OCI-LY7 (cell line): ENCODE results near the gene TSPYL2. TPM values are rescaled to one million over a fixed set of nuclear protein-coding genes. Genes with fewer than 3 reads are reported as not detected.

Experiments
- BruUV-seq: library from RNA; stranded (reverse); fragments of 400-500 nt; replicated peaks from 2 replicates; lab custom pipeline; 2021; lab: Mats Ljungman, UMichigan
- CTCF ChIA-PET: fragments of 300-600 bp; sonication (Branson Sonifier 250); formaldehyde crosslinking; loops from one replicate; lab custom pipeline; 2022; ENCODE audit warnings: antibody characterized with exemption; ENCODE audit not compliant: unreplicated experiment; lab: Charles Lee
- POLR2A ChIA-PET: fragments of 300-600 bp; sonication (Branson Sonifier 250); formaldehyde crosslinking; loops from one replicate; lab custom pipeline; 2022; ENCODE audit warnings: antibody characterized with exemption; lab: Charles Lee
- DNase-seq: peaks from one replicate; pipeline ENCODE4 v3.0.0-alpha.2; 2015; ENCODE audit warnings: low spot score
- H2AFZ ChIP-seq: fragments of 200-600 bp; sonication (generic), shearing (Covaris generic); 2 replicates; pipeline ENCODE4 v1.6.1; 2014; ENCODE audit warnings: mild to moderate bottlenecking, antibody characterized with exemption, low read length, moderate library complexity
- H3K27ac ChIP-seq: fragments of 200-600 bp; sonication (generic); 2 replicates; pipeline ENCODE4 v1.5.1; 2014; ENCODE audit warnings: mixed run types, low read depth, mild to moderate bottlenecking, moderate library complexity, low read length, inconsistent platforms; ENCODE audit not compliant: poor library complexity, severe bottlenecking
- H3K36me3 ChIP-seq: fragments of 200-600 bp; sonication (generic); 2 replicates; pipeline ENCODE4 v1.6.1; 2014; ENCODE audit warnings: mild to moderate bottlenecking, antibody characterized with exemption, low read length, moderate library complexity, mixed read lengths; ENCODE audit not compliant: insufficient read depth
- H3K4me1 ChIP-seq: fragments of 200-600 bp; sonication (generic); 2 replicates; pipeline ENCODE4 v1.5.1; 2014; ENCODE audit warnings: mild to moderate bottlenecking, low read length; ENCODE audit not compliant: insufficient read depth, poor library complexity, severe bottlenecking
- H3K4me2 ChIP-seq: fragments of 200-600 bp; sonication (generic); 2 replicates; pipeline ENCODE4 v1.6.1; 2014; ENCODE audit warnings: mild to moderate bottlenecking, low read length
- H3K4me3 ChIP-seq: fragments of 200-600 bp; sonication (generic); 2 replicates; pipeline ENCODE4 v1.5.1; 2014; ENCODE audit warnings: mild to moderate bottlenecking, low read depth, low read length; ENCODE audit not compliant: poor library complexity, severe bottlenecking
- H3K79me2 ChIP-seq: fragments of 200-600 bp; sonication (generic); 2 replicates; pipeline ENCODE4 v1.6.1; 2016; ENCODE audit warnings: low read depth, mild to moderate bottlenecking, low read length, moderate library complexity, mixed read lengths; ENCODE audit not compliant: insufficient read depth
- H3K9me2 ChIP-seq: fragments of 200-600 bp; sonication (generic); 2 replicates; pipeline ENCODE4 v1.6.1; 2016; ENCODE audit warnings: mild to moderate bottlenecking, low read length, mixed read lengths; ENCODE audit not compliant: insufficient read depth
- H3K9me3 ChIP-seq: fragments of 200-600 bp; sonication (generic); 2 replicates; pipeline ENCODE4 v1.6.1; 2014; ENCODE audit warnings: mild to moderate bottlenecking, mixed run types, low read length, mixed read lengths
- H4K20me1 ChIP-seq: fragments of 200-600 bp; sonication (generic); 2 replicates; pipeline ENCODE4 v1.6.1; 2014; ENCODE audit warnings: mild to moderate bottlenecking, antibody characterized with exemption, low read length, moderate library complexity, mixed read lengths; ENCODE audit not compliant: insufficient read depth
- CTCF ChIP-seq: fragments of 200-600 bp; sonication (generic); conservative IDR thresholded peaks from 2 replicates; pipeline ENCODE4 v1.5.1; 2014; ENCODE audit warnings: mild to moderate bottlenecking, antibody characterized with exemption, low read length, moderate library complexity, mixed read lengths
- EZH2phosphoT487 ChIP-seq: fragments of 200-600 bp; sonication (generic); IDR thresholded peaks from 2 replicates; pipeline ENCODE4 v1.6.1; 2018; ENCODE audit warnings: low read depth, borderline replicate concordance, mild to moderate bottlenecking, mixed run types, antibody characterized with exemption, low read length, moderate library complexity, mixed read lengths
- intact Hi-C: fragments of 100-400 bp; cut with micrococcal nuclease; formaldehyde crosslinking; loops from one replicate; pipeline ENCODE4 v1.10.0; 2022; ENCODE audit not compliant: unreplicated experiment
- total RNA-seq, 2 experiments: library from RNA; depleted of rRNA in 1 of 2; stranded (reverse); fragments of >200 nt in 1 of 2; shearing (Covaris generic) in 1 of 2; gene quantifications; 2 replicates each; pipeline ENCODE4 v1.2.3, GENCODE V29; 2014 to 2022

Gene TSPYL2
- total RNA-seq, 2 experiments from 2014 or later = 21.7 to 22.0 TPM

DNA sequence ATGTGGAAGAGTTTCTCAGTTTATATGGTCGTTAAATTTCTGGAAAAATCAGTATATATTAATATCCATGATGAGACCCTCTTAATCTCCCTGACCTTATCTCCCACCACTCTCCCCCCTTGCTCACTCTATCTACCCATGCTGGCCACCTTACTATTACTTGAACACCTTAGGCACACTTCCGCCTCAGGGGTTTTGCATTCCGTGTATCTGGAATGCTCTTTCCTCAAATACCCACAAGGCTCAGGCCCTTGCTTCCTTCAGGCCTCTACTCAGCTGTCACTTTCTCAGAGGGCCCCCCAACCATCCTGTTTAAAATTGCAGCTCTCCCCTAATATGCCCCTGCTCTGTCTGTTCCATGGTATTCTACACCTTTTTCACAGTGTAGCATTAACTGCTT, 13.6 kb downstream of the TSPYL2 start:
- Histone ChIP-seq H3K79me2 (peaks cover 9% of the 10 kb centered on the region; the same call in 1 of the 2 replicates), H4K20me1 (no peaks in the 10 kb centered on the region), H3K27ac (no peak overlapping the region), H3K9me3 (no peaks in the 10 kb centered on the region), H3K36me3 (peaks cover 3% of the 10 kb centered on the region; the same call in 1 of the 2 replicates), H3K4me3 (no peak overlapping the region), H3K4me1 (peaks cover 18% of the 10 kb centered on the region), H3K9me2 (no peaks in the 10 kb centered on the region), H2AFZ (no peak overlapping the region), H3K4me2 (peak overlapping the region; percentile 98)
- no peak for DNase-seq
- CTCF ChIA-PET = no interaction called here
- POLR2A ChIA-PET = no interaction called here
- intact Hi-C loops = loop anchor here (10.0 kb wide), 1 partner anchor 129 kb away; the partner anchor contains the start of gene KDM5C
- no TSS peak for BruUV-seq
- TF ChIP-seq CTCF = no peak
- TF ChIP-seq EZH2phosphoT487 = no peak

DNA sequence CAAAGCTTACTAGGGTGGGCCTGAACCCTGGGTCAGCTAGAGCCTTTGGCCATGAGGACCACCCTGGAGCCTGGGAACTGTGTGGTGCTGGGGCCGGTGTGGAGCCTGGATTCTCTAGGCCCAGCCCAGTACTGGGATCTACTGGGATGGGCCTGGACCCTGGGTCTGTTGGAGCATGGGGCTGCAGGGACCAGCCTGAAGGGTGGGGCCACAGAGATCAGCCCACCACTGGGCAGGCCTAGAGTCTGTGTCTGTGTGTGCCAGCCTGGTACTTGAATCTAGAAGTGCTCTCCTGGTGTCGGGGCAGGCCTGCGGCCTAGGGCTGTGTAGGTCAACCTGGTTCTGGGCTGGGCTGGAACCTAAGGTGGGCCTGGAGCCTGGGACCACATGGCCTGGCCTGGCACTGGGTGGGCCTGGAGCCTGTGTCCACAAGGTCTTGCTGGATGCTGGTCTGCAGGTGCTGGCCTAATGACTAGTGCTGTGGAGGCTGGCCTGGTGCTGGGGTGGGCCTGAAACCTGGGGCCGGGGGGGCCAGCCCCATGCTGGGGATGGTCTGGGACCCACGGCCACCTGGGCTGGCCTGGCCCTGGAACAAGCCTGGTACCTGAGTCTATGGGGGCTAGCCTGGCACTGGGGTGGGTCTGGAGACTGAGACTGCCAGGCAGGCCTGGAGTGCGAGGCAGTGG, 32.8 kb downstream of the TSPYL2 start:
- no peaks in the 10 kb centered on the region for H3K79me2 ChIP-seq
- intact Hi-C loops = no loop called here
- no peak for DNase-seq
- TF ChIP-seq EZH2phosphoT487 = no peak
- no peak for TF ChIP-seq CTCF
- peaks cover 19% of the 10 kb centered on the region for H3K36me3 ChIP-seq
- H4K20me1 ChIP-seq = no peaks in the 10 kb centered on the region
- no peaks in the 10 kb centered on the region for H3K9me3 ChIP-seq
- H3K4me2 ChIP-seq = no peak overlapping the region
- H3K27ac ChIP-seq = no peak overlapping the region
- H3K4me3 ChIP-seq = no peak overlapping the region
- H3K9me2 ChIP-seq = no peaks in the 10 kb centered on the region
- no peak overlapping the region for H2AFZ ChIP-seq
- H3K4me1 ChIP-seq = peaks cover 9% of the 10 kb centered on the region
- no TSS peak for BruUV-seq
- ChIA-PET POLR2A (no interaction called here), CTCF (no interaction called here)

DNA sequence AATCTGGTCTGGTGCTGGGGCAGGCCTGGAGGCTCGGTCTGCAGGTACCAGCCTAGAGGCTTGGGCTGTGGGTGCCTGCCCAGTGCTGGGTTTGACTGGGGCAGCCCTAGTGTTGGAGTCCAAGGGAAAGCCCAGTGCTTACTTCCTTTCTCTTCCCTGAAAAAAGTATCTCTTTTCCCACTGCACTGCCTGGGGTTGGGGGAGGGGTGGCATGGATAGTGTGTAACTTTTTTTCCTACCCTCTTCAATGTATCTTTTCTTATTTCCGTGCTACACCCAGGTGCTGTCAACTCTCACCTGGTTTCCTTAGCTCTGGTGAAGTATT, 33.3 kb downstream of the TSPYL2 start:
- no peak overlapping the region for H3K4me2 ChIP-seq
- H3K4me1 ChIP-seq = peaks cover 9% of the 10 kb centered on the region
- ChIA-PET POLR2A (no interaction called here), CTCF (no interaction called here)
- peaks cover 14% of the 10 kb centered on the region for H3K36me3 ChIP-seq
- no peak overlapping the region for H2AFZ ChIP-seq
- DNase-seq = no peak
- no peaks in the 10 kb centered on the region for H3K79me2 ChIP-seq
- no peaks in the 10 kb centered on the region for H3K9me2 ChIP-seq
- H3K27ac ChIP-seq = peak overlapping the region; percentile 10
- H3K4me3 ChIP-seq = no peak overlapping the region
- no TSS peak for BruUV-seq
- no peaks in the 10 kb centered on the region for H4K20me1 ChIP-seq
- TF ChIP-seq EZH2phosphoT487 = no peak
- TF ChIP-seq CTCF = no peak
- no peaks in the 10 kb centered on the region for H3K9me3 ChIP-seq
- intact Hi-C loops = no loop called here
